ENCODE results near the gene AKNA. TPM values are rescaled to one million over a fixed set of nuclear protein-coding genes. Genes with fewer than 3 reads are reported as not detected.

Gene AKNA
- polyA plus RNA-seq, 2 of the 4 experiments (the other 2 are of a cell fraction) = 2.7 to 4.6 TPM

DNA sequence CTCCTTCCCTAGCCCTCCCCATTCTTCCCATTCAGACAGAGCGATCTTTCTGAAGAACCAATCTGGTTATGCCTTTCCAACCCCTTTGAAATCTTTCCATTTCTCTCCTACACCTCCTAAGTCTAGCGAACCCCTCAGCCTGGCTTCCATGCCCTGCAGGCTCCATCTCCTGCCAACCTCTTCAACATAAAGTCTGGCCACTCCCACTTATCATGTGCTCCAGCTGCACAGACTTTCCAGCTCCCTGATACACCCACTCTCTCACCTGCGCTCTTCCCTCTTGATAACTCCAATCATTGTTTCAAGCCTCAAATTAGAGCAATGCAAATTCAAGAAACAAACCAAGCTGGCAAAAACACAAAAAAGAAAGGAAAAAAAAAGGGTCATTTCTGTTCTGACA, 68.6 kb downstream of the AKNA start:
- 82% methylated on average over 3 of the region's 3 CpGs for WGBS (ENCODE audit: missing lambda C conversion rate)
- ChIA-PET CTCF (interaction anchor here (1.3 to 1.4 kb wide), 2 partner anchors 28 to 211 kb away, joined by 3 to 4 read pairs; no protein-coding TSS in a partner anchor), POLR2A (no interaction called here)
- no peaks in the 10 kb centered on the region for H3K9me3 ChIP-seq
- no peak overlapping the region for H3K4me2 ChIP-seq
- no peak for ATAC-seq
- peaks cover 10% of the 10 kb centered on the region; the same call in 2 of the 3 replicates for H3K4me1 ChIP-seq
- TF ChIP-seq RARB (CRISPR knock-in tag; IDR thresholded peaks at IDR 0.05) (no peak), MYC (IDR thresholded peaks at IDR 0.05; ENCODE audit: borderline replicate concordance, low read length) (no peak), PHF8 (IDR thresholded peaks at IDR 0.05; ENCODE audit: borderline replicate concordance, low read depth) (no peak), NFE2L2 (conservative IDR thresholded peaks at IDR 0.05; ENCODE audit: low read length) (no peak)
- no peak for DNase-seq (ENCODE audit: low read depth in 1 of 2, low spot score in 1 of 2)
- FAIRE-seq = no peak
- no peak overlapping the region for H3K4me3 ChIP-seq
- H3K27ac ChIP-seq = no peak overlapping the region

- Histone ChIP-seq H3K27ac (peak overlapping the region; percentile 66 to 71; a peak in 5 of 6 replicates), H3K9me3 (no peaks in the 10 kb centered on the region), H3K4me1 (peaks cover 10% of the 10 kb centered on the region; the same call in 2 of the 3 replicates), H3K4me2 (no peak overlapping the region), H3K4me3 (no peak overlapping the region)
- ATAC-seq (no peak), DNase-seq (ENCODE audit: low read depth in 1 of 2, low spot score in 1 of 2) (no peak), FAIRE-seq (no peak)
- TF ChIP-seq FOSL2 (IDR thresholded peaks at IDR 0.05) (no peak), FOSL2 (CRISPR knock-in tag; IDR thresholded peaks at IDR 0.05) (no peak), NPAS2 (CRISPR knock-in tag; IDR thresholded peaks at IDR 0.05; ENCODE audit: borderline replicate concordance) (no peak), SREBF2 (IDR thresholded peaks at IDR 0.05) (no peak), NFE2L2 (conservative IDR thresholded peaks at IDR 0.05; ENCODE audit: low read length) (no peak), ZC3H11A (IDR thresholded peaks at IDR 0.05) (no peak), GATA3 (IDR thresholded peaks at IDR 0.05; ENCODE audit: borderline replicate concordance) (no peak), HEYL (CRISPR knock-in tag; IDR thresholded peaks at IDR 0.05) (no peak), HES2 (IDR thresholded peaks at IDR 0.05) (no peak), ATOH8 (CRISPR knock-in tag; IDR thresholded peaks at IDR 0.05; ENCODE audit: low read depth) (no peak), BHLHE40 (IDR thresholded peaks at IDR 0.05; ENCODE audit: low read depth, low read length) (no peak), HDAC2 (IDR thresholded peaks at IDR 0.05) (no peak), POLR2A (IDR thresholded peaks at IDR 0.05; ENCODE audit: low read length) (no peak), JUNB (IDR thresholded peaks at IDR 0.05) (no peak), FOXS1 (CRISPR knock-in tag; IDR thresholded peaks at IDR 0.05) (no peak), CTCF (IDR thresholded peaks at IDR 0.05) (no peak), BCL3 (IDR thresholded peaks at IDR 0.05) (no peak), TP53 (CRISPR knock-in tag; IDR thresholded peaks at IDR 0.05) (no peak)
- TF ChIP-seq, protein P1, sequence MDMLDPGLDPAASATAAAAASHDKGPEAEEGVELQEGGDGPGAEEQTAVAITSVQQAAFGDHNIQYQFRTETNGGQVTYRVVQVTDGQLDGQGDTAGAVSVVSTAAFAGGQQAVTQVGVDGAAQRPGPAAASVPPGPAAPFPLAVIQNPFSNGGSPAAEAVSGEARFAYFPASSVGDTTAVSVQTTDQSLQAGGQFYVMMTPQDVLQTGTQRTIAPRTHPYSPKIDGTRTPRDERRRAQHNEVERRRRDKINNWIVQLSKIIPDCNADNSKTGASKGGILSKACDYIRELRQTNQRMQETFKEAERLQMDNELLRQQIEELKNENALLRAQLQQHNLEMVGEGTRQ (IDR thresholded peaks at IDR 0.05) = no peak
- 82% methylated on average over 8 of the region's 8 CpGs for WGBS (ENCODE audit: missing lambda C conversion rate)
- CTCF ChIA-PET = interaction anchor here (1.4 kb wide), 1 partner anchor 28 kb away, joined by 4 read pairs; no protein-coding TSS in a partner anchor
- POLR2A ChIA-PET = no interaction called here
Observed at GRCh38 chr9:114318416-114318815, 69.4 kb downstream of the AKNA start.
